Activated T-helper 17 cell treated with anti-CD3 and anti-CD28 coated beads, Interleukin-2, amount 50 U/mL, for 72 hours (primary cell): ENCODE data around the gene APOO. TPM values are rescaled to one million over a fixed set of nuclear protein-coding genes. Genes with fewer than 3 reads are reported as not detected.

Source experiments
- ATAC-seq: fragments of 150-1000 bp; cut with Tn5 transposase; replicated peaks from 2 replicates; pipeline ENCODE4 v1.10.0; 2021; ENCODE audit warnings: mild to moderate bottlenecking, moderate library complexity
- H3K27ac Mint-ChIP-seq: one replicate; pipeline ENCODE4 v1.8.0; 2022; ENCODE audit warnings: mixed read lengths
- H3K27me3 Mint-ChIP-seq: one replicate; pipeline ENCODE4 v1.8.0; 2022; ENCODE audit warnings: mixed read lengths
- H3K36me3 Mint-ChIP-seq: one replicate; pipeline ENCODE4 v1.8.0; 2022; ENCODE audit warnings: low read depth, mild to moderate bottlenecking, mixed read lengths
- H3K4me1 Mint-ChIP-seq: one replicate; pipeline ENCODE4 v1.8.0; 2022; ENCODE audit warnings: mixed read lengths
- H3K4me3 Mint-ChIP-seq: one replicate; pipeline ENCODE4 v1.8.0; 2022; ENCODE audit warnings: mild to moderate bottlenecking, mixed read lengths
- H3K9me3 Mint-ChIP-seq: one replicate; pipeline ENCODE4 v1.8.0; 2022; ENCODE audit warnings: mixed read lengths
- total RNA-seq, 2 donors: library from RNA; stranded (reverse); gene quantifications; one replicate each; pipeline ENCODE4 v1.2.3, GENCODE V29; 2022

Gene APOO
- total RNA-seq, 2 donors from 2014 or later: 15.3 to 25.4 TPM

DNA sequence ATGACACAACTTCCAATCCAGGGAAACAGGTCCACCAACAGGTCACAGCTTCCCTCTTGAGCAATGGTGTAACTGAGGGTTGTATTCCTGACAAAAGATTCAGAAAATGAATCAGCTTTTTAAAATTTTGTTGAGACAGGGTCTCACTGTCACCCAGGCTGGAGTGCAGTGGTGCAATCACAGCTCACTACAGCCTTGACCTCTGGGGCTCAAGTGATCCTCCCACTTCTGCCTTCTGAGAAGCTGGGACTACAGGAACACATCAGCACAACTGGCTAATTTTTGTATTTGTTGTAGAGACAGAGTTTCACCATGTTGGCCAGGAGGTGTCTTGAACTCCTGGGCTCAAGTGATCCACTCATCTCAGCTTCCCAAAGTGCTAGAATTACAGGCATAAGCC, 81.1 kb downstream of the APOO start:
- H3K9me3 Mint-ChIP-seq: no peaks in the 10 kb centered on the region
- no peak overlapping the region for H3K4me3 Mint-ChIP-seq
- H3K27me3 Mint-ChIP-seq: no peaks in the 10 kb centered on the region
- no peak overlapping the region for H3K27ac Mint-ChIP-seq
- no peaks in the 10 kb centered on the region for H3K4me1 Mint-ChIP-seq
- H3K36me3 Mint-ChIP-seq: no peaks in the 10 kb centered on the region
- ATAC-seq: no peak

DNA sequence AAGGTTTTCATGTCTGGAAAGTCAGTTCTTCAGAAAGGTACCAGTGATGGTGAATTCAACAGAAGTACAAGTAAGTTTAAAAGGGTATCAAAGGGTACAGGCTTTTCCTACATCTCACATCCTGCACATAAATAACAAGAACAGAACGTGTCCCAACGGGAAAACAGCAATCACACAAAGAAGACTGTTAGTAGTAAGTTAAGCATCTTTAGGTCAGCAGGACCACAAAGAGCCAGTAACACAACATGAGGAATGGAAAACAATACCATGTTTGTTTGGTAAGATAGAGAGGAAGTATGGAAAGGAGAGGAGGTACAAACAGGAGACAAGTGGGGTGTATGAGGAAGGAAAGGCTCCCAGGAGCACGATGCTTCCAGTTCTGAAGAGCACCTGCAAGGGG, 81.5 kb downstream of the APOO start:
- Mint-ChIP-seq H3K4me3 (no peak overlapping the region), H3K9me3 (no peaks in the 10 kb centered on the region), H3K4me1 (no peaks in the 10 kb centered on the region), H3K27me3 (no peaks in the 10 kb centered on the region), H3K27ac (no peak overlapping the region), H3K36me3 (no peaks in the 10 kb centered on the region)
- no peak for ATAC-seq

DNA sequence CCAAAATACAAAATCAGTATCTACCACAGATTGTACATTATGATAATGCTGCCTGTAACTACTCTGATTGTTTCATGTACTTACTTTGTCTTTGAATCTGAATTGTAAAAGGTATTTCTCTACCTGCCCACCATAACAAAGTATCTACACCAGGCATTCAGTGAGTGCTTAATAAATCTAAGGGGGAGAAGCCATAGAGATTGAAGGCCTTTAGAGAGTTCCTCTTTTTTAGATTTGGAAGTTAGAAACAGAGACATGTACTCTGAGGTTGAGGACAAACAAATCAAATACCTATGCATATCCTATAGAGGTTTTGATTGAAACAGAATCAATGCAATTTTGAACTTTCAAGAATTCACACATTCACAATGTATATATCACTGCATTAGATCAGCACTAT, 82.1 kb downstream of the APOO start:
- ATAC-seq: no peak
- Mint-ChIP-seq H3K27ac (no peak overlapping the region), H3K27me3 (no peaks in the 10 kb centered on the region), H3K4me1 (no peaks in the 10 kb centered on the region), H3K36me3 (no peaks in the 10 kb centered on the region), H3K9me3 (no peaks in the 10 kb centered on the region), H3K4me3 (no peak overlapping the region)

DNA sequence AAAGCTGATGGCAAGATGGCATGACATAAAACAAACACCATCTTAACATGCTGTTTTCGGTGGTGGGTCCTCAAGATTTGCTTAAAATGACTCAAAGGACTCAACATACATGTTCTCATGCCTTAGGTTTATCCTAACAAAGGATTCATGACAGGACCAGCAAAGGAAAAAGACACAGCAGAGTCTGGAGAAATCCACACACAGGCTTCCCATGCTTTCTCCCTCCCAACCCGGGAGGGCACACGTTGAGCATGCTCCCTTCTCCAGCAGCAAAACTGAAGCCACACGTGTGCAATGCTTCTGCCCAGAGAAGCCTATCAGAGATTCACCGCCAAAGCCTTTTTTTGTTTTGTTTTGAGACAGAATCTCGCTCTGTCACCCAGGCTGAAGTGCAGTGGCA, 84.9 kb downstream of the APOO start:
- no peaks in the 10 kb centered on the region for H3K9me3 Mint-ChIP-seq
- no peaks in the 10 kb centered on the region for H3K27me3 Mint-ChIP-seq
- no peaks in the 10 kb centered on the region for H3K4me1 Mint-ChIP-seq
- H3K36me3 Mint-ChIP-seq: no peaks in the 10 kb centered on the region
- no peak overlapping the region for H3K27ac Mint-ChIP-seq
- H3K4me3 Mint-ChIP-seq: no peak overlapping the region
- ATAC-seq: no peak

DNA sequence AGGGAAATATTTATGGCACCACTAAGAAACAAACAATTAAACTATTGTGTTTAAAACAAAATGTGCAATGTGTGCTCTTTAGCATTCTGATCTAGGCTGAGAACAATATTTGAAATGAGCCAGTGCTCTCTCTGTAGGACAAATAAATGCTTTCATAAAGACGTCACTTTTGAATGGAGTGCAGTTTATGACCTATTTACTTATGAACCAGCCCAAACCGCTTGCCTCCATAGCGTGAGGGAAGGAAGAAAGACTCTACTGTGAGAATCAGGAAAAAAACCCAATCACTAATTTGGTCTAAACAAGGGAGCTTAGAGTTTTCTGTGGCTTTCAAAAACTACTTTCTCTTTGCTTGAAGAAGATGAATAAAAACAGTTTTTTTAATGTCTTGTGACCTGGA, 85.3 kb downstream of the APOO start:
- no peaks in the 10 kb centered on the region for H3K9me3 Mint-ChIP-seq
- H3K27me3 Mint-ChIP-seq: no peaks in the 10 kb centered on the region
- no peaks in the 10 kb centered on the region for H3K36me3 Mint-ChIP-seq
- no peak for ATAC-seq
- H3K27ac Mint-ChIP-seq: no peak overlapping the region
- no peak overlapping the region for H3K4me3 Mint-ChIP-seq
- H3K4me1 Mint-ChIP-seq: no peaks in the 10 kb centered on the region

DNA sequence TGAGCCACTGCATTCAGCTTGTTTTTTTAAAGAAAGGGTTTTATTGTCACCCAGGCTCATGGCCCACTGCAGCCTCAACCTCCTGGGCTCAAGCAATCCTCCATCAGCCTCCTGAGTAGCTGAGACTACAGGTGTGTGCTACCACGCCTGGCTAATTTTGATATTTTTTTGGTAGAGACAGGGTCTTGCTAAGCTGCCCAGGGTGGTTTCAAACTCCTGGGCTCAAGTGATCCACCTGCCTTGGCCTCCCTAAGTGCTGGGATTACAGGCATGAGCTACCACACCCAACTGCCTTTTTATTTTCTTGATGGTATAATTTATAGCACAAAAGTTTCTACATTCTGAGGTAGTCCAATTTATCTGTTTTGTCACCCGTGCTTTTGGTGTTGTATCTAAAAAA, 85.9 kb downstream of the APOO start:
- Mint-ChIP-seq H3K9me3 (no peaks in the 10 kb centered on the region), H3K4me1 (no peaks in the 10 kb centered on the region), H3K36me3 (no peaks in the 10 kb centered on the region), H3K4me3 (no peak overlapping the region), H3K27ac (no peak overlapping the region), H3K27me3 (no peaks in the 10 kb centered on the region)
- ATAC-seq: no peak

DNA sequence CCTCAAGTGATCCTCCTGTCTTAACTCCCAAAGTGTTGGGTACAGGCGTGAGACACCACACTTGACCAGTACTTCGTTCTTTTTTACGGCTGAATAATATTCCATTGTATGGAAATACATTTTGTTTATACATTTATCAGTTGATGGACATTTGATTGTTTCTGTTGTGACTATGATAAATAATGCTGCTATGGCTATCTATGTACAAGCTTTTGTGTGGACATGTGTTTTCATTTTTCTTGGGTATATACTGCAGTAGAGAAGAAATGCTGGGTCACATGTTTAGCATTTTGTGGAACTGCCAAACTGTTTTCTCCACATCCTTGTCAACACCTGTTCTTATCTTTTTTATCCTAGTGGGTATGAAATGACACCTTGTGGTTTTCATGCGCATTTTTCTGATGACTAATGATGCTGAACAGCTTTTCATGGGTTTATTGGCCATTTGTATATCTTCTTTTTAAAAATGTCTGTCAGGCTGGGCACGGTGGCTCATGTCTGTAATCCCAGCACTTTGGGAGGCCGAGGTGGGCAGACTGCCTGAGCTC, 87.4 kb downstream of the APOO start:
- no peaks in the 10 kb centered on the region for H3K27me3 Mint-ChIP-seq
- H3K36me3 Mint-ChIP-seq: no peaks in the 10 kb centered on the region
- no peaks in the 10 kb centered on the region for H3K9me3 Mint-ChIP-seq
- H3K4me3 Mint-ChIP-seq: no peak overlapping the region
- no peak for ATAC-seq
- no peak overlapping the region for H3K27ac Mint-ChIP-seq
- no peaks in the 10 kb centered on the region for H3K4me1 Mint-ChIP-seq

DNA sequence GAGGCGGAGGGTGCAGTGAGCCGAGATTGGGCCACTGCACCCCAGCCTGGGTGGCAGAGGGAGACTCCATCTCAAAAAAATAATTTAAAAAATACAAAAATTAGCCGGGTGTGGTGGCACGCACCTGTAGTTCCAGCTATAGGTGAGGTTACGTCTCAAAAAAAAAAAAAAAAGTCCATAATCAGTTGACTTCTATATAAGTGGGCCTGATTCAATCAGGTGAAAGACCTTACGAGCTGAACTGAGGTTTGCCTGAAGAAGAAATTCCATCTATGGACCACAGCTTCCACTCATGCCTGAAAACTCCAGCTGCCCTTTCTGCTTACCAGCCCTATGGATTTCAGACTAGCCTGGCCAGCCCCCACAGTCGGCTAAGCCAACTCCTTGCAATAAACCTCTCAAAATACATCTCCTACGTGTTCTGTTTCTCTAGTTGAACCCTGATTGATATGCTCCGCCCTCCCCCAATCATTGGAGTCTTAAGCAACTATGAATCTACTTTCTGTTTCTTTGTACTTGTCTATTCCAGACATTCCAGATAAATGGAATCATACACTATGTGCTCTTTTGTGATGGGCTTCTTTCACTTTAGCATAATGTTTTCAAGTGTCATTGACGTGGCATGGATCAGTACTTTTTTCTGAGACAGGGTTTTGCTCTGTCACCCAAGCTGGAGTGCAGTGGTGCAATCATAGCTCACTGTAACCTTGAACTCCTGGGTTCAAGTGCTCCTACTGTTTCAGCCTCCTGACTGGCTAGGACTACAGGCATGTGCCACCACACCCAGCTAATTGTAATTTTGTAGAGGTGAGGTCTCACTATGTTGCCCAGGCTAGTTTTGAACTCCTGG, 88.1 kb downstream of the APOO start:
- ATAC-seq: no peak
- no peaks in the 10 kb centered on the region for H3K27me3 Mint-ChIP-seq
- H3K36me3 Mint-ChIP-seq: no peaks in the 10 kb centered on the region
- no peaks in the 10 kb centered on the region for H3K9me3 Mint-ChIP-seq
- H3K4me3 Mint-ChIP-seq: no peak overlapping the region
- H3K4me1 Mint-ChIP-seq: no peaks in the 10 kb centered on the region
- H3K27ac Mint-ChIP-seq: no peak overlapping the region

DNA sequence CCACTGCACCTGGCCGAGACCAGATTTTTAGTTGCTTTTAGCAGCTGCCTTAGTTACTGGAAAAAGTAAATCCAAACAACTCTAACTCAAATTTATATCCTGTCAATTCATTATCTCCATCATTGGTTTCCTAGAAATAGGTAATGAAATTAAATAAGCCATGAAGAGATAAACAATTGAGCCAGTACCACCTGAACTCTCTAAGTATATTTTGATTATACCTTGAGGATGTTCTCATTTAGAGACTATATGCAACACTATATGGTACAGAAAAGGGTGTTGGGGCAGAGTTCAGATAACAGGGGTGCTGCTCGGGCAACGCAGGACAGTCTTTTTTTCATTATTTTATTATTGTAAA, 89.8 kb downstream of the APOO start:
- H3K27ac Mint-ChIP-seq: no peak overlapping the region
- ATAC-seq: no peak
- no peaks in the 10 kb centered on the region for H3K9me3 Mint-ChIP-seq
- no peaks in the 10 kb centered on the region for H3K27me3 Mint-ChIP-seq
- H3K36me3 Mint-ChIP-seq: no peaks in the 10 kb centered on the region
- H3K4me1 Mint-ChIP-seq: no peaks in the 10 kb centered on the region
- H3K4me3 Mint-ChIP-seq: no peak overlapping the region

DNA sequence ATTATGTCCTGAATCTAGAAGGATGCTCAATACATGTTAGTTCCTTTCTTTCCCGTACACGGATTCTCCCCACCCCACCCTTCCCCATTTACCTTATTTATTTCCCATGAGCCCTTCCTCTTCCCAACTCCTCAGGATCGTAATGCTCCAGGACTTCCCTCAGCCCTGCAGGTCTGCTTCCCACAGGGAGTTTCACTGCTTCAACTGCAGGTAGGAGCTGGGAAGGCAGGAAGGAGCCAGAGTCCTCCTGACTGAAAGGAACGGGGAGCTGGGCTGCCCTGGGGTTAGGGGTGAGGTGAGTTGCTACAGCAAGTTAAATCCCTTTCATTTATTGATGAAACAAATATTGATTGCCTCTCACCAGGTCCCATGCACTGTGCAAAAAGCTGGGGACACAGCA, 91.6 kb downstream of the APOO start:
- no peak for ATAC-seq

DNA sequence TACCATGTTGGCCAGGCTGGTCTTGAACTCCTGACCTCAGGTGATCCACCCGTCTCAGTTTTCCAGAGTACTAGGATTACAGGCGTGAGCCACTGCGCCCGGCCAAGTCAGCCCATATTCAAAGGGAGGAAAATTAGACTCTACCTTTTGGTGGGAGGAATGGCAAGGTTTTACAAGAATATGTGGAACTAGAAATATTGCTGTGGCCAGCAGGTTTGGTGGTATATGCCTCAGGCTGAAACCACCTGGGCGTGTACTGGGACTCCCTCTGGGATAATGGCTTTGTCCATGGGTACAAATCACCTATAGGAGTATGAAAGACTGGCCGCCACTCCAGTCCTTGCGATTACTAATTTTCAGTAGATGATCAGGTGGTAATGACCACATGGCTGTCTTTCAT, 92.4 kb downstream of the APOO start:
- Mint-ChIP-seq H3K9me3 (no peaks in the 10 kb centered on the region), H3K27me3 (no peaks in the 10 kb centered on the region), H3K36me3 (no peaks in the 10 kb centered on the region), H3K4me1 (no peaks in the 10 kb centered on the region), H3K4me3 (no peak overlapping the region), H3K27ac (no peak overlapping the region)
- no peak for ATAC-seq

More for the DNA sequence above, 91.6 kb downstream of the APOO start:
- no peak overlapping the region for H3K4me3 Mint-ChIP-seq
- no peaks in the 10 kb centered on the region for H3K4me1 Mint-ChIP-seq
- H3K27me3 Mint-ChIP-seq: no peaks in the 10 kb centered on the region
- H3K36me3 Mint-ChIP-seq: no peaks in the 10 kb centered on the region
- no peak overlapping the region for H3K27ac Mint-ChIP-seq
- H3K9me3 Mint-ChIP-seq: no peaks in the 10 kb centered on the region

DNA sequence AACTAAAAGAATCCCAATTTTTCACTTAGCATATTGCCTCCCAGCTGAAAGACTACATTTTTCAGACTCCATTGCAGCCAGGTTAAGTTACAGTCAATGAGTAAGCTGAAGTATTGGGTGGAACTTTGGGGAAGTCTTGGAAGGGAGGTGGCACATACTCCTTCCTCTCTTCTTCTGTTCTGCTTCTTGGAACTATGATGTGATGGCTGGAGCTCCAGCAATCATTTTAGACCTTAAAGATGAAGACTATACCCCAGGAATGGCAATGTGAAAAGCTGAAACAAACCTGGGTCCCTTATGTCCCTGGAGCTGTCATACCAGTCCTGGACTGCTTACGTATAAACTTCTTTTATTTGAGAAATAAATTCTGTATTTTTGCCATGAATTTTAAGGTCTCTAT, 93.9 kb downstream of the APOO start:
- ATAC-seq: no peak
- H3K9me3 Mint-ChIP-seq: no peaks in the 10 kb centered on the region
- H3K27me3 Mint-ChIP-seq: no peaks in the 10 kb centered on the region
- no peak overlapping the region for H3K27ac Mint-ChIP-seq
- H3K4me1 Mint-ChIP-seq: no peaks in the 10 kb centered on the region
- H3K36me3 Mint-ChIP-seq: no peaks in the 10 kb centered on the region
- no peak overlapping the region for H3K4me3 Mint-ChIP-seq

DNA sequence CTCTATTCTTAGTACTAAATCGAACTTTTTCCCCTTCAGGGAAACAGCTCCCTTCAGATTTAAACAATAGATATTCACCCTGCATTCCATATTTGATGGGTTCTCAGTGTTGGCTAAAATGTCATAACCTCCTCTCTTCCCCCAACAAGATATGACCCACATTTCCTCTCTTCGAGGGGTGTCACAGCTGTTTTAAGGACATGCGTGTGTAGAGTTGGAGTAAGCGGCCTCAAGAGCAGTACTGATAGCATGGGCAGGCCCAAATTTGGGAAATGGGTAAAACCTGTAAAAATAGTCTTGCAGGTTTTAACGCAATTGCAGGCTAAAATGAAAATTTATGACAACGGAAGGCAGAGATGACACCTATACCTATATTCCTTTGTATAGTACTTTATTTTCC, 96.1 kb downstream of the APOO start:
- Mint-ChIP-seq H3K27me3 (no peaks in the 10 kb centered on the region), H3K9me3 (no peaks in the 10 kb centered on the region), H3K4me3 (no peak overlapping the region), H3K36me3 (no peaks in the 10 kb centered on the region), H3K27ac (no peak overlapping the region), H3K4me1 (no peaks in the 10 kb centered on the region)
- ATAC-seq: no peak

DNA sequence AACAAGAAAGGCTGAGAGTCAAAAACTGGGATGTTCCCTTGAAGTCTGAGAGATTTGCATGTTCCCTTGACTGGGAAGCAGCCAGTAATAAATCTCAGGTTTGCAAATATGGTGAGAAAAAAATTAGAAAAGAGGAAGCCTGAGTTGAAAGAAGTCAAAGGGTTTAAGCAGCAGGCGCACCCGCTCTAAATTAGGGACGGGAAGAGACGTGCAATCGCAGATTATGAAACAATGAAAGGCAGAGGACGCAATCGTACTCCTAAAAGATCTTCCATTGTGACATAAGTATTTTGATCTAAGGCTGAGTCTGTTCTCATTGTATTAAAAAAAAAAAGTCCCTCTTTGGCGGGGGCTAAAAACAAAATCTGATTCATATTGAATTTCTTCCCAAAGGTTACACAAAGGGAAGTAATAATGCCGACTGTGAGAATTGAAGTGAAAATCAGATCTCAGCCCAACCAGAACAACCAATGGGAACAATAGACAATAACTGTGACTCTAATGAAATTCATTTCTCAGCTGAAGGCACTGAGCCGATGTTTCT, 96.6 kb downstream of the APOO start:
- Mint-ChIP-seq H3K27me3 (no peaks in the 10 kb centered on the region), H3K36me3 (no peaks in the 10 kb centered on the region), H3K27ac (no peak overlapping the region), H3K9me3 (no peaks in the 10 kb centered on the region), H3K4me3 (no peak overlapping the region), H3K4me1 (no peaks in the 10 kb centered on the region)
- no peak for ATAC-seq

DNA sequence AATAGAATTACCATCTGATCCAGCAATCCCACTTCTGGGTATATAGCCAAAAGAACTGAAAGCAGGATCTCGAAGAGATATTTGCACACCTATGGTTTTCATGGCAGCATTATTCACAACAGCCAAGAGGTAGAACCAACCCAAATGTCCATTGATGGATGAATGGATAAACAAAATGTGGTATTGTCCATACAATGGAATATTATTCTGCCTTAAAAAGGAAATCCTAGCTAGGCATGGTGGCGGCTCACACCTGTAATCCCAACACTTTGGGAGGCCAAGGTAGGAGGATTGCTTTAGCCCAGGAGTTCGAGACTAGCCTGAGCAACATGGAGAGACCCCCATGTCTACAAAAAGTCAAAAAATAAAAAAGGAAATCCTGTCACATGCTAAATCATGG, 97.5 kb downstream of the APOO start:
- H3K36me3 Mint-ChIP-seq: no peaks in the 10 kb centered on the region
- H3K4me3 Mint-ChIP-seq: no peak overlapping the region
- H3K9me3 Mint-ChIP-seq: no peaks in the 10 kb centered on the region
- H3K27me3 Mint-ChIP-seq: no peaks in the 10 kb centered on the region
- H3K4me1 Mint-ChIP-seq: no peaks in the 10 kb centered on the region
- no peak for ATAC-seq
- H3K27ac Mint-ChIP-seq: no peak overlapping the region
